NCI-H2196 treated with DMSO at 0.1 percent for 48 hours (cell line): ENCODE measurements around the gene PRKCE.

Experiments used
- DNase-seq: peaks from one replicate; lab custom pipeline; 2025; ENCODE audit not compliant: unreplicated experiment; lab: John Stamatoyannopoulos, UW

Gene PRKCE

GRCh38 chr2:45950606-45951005, 299.1 kb downstream of the PRKCE start:
- no peak for DNase-seq

- no peak for DNase-seq
Measured at GRCh38 chr2:45951025-45951727, 299.7 kb downstream of the PRKCE start.

GRCh38 chr2:45952591-45952990, 301.1 kb downstream of the PRKCE start:
- no peak for DNase-seq

DNA sequence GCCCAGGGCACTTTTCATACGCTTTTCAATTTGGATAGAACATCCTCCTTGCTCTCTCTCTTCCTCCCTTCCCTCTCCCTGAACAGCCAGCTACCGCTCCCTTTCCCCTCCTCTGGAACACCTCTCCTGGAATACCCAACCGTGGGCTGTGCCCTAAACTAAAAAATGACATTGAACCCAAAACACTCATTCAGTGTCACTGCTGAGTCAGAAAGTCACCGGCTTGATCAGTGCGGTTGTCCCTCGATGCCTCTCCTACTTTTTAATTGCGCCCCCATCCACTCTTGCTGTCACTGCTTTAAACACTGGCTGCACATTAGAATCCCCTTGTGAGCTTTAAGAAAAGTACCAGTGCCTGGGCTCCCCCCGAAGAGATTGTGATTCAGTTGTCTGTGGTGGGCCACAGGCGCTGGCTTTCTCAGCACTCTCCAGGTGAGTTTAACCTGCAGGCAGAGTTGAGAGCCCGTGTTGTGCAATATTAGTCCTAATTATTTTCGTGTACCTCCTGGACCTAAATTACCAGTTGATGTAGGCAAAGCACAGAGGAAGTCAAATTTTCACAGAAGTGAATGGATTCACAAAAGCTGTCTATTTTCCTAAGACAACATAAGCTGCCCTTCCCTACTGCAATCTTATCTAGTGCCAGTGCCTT, 302.0 kb downstream of the PRKCE start:
- no peak for DNase-seq

GRCh38 chr2:45954233-45954850, 302.9 kb downstream of the PRKCE start:
- DNase-seq = no peak

DNA sequence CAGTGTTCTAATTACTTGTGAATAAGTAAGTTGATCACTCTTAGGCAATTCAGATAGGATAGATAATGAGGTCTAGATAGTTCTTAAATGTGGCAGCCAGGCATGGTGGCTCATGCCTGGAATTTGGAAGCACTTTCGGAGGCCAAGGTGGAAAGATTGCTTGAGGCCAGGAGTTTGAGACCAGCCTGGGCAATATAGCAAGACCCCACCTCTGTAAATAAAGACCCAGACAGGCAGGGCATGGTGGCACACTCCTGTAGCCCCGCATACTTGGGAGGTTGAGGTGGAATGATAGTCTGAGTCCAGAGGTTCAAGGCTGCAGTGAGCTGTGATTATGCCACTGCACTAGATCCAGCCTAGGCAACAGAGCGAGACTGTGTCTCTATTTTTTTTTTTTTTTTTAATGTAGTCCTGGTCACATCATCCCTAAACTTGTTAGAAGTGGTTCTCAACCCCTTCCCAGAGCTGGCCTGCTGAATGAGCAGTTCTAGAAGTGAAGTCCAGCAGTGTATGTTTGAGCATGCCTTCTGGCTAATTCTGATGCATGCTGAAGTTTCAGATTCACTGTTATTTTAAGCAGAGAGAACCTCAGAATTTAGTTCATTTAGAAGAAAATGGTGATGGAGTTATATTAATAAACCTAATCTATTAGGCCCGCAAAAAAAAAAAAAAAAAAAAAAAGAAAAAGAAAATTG, 306.2 kb downstream of the PRKCE start:
- DNase-seq = no peak

DNA sequence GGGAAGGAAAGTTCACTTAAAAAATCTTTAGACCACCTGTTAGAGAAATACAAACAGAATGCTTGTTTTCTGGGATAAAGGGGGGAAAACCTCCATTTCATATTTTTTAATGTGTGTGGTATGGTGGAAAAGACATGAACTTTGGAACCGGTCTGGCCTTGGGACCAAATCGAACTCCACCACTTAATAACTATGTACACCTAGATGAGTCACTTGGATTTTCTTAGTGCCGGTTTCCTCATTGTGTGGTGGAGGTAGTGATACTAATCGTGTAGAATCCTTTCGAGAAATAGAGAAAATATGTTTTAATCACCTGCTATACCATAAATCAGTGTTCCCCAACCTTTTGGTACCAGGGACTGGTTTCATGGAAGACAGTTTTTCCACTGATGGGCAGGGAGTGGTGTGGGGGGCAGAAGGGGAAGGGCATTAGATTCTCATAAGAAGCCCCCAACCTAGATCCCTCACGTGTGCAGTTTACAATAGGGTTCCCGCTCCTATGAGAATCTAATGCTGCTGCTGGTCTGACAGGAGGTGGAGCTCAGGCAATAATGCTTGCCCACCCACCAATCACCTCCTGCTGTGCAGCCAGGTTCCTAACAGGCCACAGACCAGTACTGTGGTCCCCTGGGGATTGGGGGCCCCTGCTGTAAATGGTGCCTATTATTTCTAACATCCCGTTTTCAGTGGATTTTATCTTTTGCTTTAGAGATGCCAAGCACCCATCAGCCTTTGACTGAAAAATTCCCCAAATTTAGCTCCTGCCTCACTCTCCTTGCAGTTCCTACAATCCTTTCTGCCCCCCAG, 308.8 kb downstream of the PRKCE start:
- DNase-seq = no peak

DNA sequence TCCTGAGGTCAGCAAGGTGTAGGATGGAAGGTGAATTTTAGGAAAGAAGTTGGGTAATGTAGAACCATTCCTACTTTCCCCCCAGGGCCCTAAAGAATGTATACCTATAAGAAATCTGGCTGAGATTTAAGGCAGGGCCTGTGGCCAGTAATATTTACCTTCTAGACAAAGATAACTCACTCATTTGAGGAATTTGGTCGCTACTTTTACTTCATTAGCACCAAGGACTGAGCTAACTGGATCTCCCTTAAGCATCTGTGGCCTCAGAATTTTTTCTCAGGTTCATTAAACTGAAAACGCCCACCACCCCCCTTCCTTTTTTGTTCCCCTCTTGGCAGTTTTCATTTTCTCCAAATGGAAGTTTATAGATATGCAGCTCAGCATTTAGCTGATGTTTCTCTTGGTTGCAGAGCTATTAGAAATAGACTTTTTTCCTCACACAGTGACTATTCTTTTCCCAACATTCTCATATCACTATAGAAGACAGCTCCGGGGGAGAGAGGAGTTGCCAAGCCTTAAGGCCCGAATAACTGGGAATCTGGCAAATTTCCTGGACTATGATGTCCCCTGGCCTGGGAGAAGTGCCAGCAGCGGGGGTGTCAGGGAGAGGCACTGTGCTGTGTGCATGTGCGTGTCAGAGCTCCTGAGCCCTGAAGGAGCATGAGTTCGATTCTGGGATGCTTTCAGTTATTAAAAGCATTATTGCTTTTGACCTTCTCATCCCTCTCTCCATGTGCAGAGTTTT, 310.9 kb downstream of the PRKCE start:
- no peak for DNase-seq

DNA sequence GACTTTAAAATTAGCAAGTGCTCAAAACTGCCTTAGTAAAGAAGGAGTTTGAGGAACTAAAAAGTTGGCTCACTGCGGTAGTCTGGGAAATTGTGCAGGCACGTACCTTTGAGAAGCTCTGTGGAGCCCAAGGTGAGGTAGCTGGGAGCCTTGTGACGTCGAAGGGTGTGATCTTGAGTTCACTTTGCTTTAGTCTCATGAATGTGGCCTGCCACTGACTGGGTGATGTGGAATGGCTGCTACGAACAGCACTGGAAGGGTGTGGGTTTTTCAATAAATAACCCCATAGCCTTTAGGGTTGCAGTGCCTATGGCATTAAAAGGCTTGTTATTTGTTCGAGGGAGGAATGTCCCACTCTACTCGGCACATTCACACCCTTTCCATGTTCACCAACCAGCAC, 312.3 kb downstream of the PRKCE start:
- no peak for DNase-seq

- DNase-seq = peak; percentile 39
Measured at GRCh38 chr2:45964223-45964841, 312.9 kb downstream of the PRKCE start.

- no peak for DNase-seq
Measured at GRCh38 chr2:45964906-45965305, 313.4 kb downstream of the PRKCE start.

GRCh38 chr2:45965871-45966498, 314.5 kb downstream of the PRKCE start:
- no peak for DNase-seq

GRCh38 chr2:45968946-45969584, 317.6 kb downstream of the PRKCE start:
- no peak for DNase-seq

DNA sequence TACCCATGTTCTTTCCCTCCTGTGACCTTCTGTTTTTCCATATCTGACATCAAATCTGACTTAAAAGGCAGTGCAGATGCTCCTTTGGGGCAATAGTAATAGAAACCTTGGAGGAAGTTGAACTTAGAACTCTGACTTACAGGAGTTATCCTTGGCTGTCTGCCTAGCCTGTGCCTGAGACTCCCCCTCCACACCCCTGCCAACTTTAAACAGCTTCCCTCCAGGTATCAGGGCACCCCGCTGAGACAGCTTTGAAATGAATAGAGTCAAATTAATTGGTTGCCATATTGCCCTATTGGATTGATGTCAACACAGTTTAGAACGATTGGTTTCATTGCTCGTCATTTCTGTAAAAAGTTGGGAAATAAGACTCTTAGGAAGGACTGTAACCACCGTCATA, 322.0 kb downstream of the PRKCE start:
- no peak for DNase-seq

DNA sequence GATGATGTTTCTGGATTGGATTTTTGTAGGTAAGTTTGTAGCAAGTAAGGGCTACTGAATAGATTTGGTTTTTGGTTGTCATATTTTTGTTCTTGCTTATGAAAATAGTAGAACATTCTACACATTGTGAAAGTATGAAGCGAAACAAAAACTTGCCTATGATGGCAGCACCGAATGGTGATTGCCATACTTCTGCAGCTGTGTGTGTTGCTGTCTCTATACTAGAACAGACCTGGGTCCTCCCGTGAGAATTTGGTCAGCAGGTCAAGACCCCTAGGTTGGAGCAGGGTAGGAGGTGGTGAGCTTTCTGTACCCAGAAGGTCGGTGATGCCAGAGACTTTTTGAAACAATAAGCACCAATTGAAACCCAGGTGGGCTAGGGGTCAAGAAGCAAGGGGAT, 322.6 kb downstream of the PRKCE start:
- no peak for DNase-seq

DNA sequence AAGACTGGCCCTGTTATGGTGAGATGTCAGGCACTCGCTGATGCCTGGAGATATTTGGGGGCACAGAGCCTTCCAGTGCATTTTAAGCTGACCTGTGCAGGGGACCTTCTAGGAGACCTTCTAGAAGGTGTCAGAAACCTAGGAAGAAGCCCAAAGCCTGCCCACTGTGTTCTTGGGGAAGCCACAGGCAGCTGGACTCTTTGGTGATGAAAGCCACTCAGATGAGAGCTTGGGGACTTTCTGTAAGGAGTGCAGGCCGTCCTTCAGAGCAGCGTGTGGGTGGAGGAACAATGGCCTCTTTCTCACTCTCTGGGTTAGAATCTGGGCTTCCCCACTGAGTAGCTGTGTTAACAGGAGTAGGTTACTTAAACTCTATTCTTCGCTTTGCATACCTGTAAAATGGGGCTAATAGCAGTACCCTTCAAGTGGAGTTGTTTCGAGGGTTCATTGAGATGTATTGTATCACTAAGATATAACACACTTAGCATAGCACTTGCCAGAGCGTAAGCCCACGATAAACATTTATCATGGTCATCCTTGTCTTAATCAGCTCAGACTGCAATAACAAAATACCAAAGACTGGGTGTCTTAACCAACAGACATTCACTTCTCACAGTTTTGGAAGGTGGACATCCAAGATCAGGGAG, 323.4 kb downstream of the PRKCE start:
- DNase-seq = no peak

DNA sequence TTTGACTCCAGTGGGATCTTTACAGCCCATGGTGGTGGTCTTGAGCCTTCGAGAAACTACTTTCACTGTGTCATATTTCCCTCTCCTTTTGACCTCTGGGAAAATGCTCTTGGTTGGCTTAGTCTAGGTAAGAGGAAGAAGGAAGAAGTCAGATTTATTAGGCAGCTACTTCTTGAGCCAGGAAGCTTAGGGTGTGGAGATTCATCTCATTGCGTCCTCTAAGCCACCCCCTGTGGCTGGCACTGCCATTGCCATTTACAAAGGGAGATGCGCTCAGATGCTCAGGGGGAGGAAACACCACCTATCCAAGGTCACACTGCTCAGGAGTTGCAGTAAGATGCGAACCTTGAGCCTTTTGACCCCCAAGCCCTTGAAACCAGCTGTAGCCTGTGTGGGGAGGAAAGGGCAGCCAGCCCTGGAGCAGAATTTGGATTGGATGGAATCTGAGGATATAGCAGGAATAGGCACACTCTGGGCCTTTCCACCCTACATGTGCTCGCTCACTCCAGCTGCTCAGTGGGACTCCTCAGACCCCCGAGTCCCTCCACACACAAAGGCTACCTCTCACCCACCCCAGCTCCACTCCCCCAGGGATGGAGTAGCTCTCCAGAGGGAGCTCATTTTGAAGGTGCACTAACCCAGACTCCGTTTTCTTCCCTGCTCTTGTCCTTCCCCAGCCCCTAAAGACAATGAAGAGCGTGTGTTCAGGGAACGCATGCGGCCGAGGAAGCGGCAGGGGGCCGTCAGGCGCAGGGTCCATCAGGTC, 324.5 kb downstream of the PRKCE start:
- no peak for DNase-seq
